Activated T-helper 2 cell treated with anti-CD3 and anti-CD28 coated beads, Interferon-gamma antibody, Interleukin-2, Interleukin-4, amounts not matched to agents 10 μg/mL and 5 μg/mL and 100 μg/mL, durations not matched to agents 14 hours and 24 hours and 36 hours (primary cell): ENCODE measurements around the gene POU2F1. TPM values are rescaled to one million over a fixed set of nuclear protein-coding genes. Genes with fewer than 3 reads are reported as not detected.

Experiments
- DNase-seq: peaks from one replicate; pipeline ENCODE4 v3.0.0; 2021; ENCODE audit warnings: low spot score
- H3K27ac Mint-ChIP-seq: one replicate; pipeline ENCODE4 v1.8.0; 2021; ENCODE audit warnings: mixed read lengths
- H3K27me3 Mint-ChIP-seq: one replicate; pipeline ENCODE4 v1.8.0; 2021; ENCODE audit warnings: low read depth, mixed read lengths
- H3K36me3 Mint-ChIP-seq: one replicate; pipeline ENCODE4 v1.8.0; 2021; ENCODE audit warnings: low read depth, mixed read lengths
- H3K4me1 Mint-ChIP-seq: one replicate; pipeline ENCODE4 v1.8.0; 2021; ENCODE audit warnings: low read depth, mixed read lengths
- H3K4me3 Mint-ChIP-seq: one replicate; pipeline ENCODE4 v1.8.0; 2021; ENCODE audit warnings: low read depth, mild to moderate bottlenecking, moderate library complexity, mixed read lengths
- H3K9me3 Mint-ChIP-seq: one replicate; pipeline ENCODE4 v1.8.0; 2021; ENCODE audit warnings: mixed read lengths
- intact Hi-C: fragments of 100-400 bp; cut with micrococcal nuclease; formaldehyde crosslinking; loops from one replicate; pipeline ENCODE4 v1.15.1; 2023
- total RNA-seq: library from RNA; stranded (reverse); gene quantifications from 2 replicates; pipeline ENCODE4 v1.2.3, GENCODE V29; 2022

Gene POU2F1
- total RNA-seq, 1 donor from 2014 or later, result 21.9 TPM

- no peak for DNase-seq
- intact Hi-C loops, result no loop called here
- no peaks in the 10 kb centered on the region for H3K9me3 Mint-ChIP-seq
- H3K36me3 Mint-ChIP-seq, result peaks cover 20% of the 10 kb centered on the region
- H3K4me1 Mint-ChIP-seq, result peaks cover 6% of the 10 kb centered on the region
- H3K27me3 Mint-ChIP-seq, result no peaks in the 10 kb centered on the region
- no peak overlapping the region for H3K4me3 Mint-ChIP-seq
- no peak overlapping the region for H3K27ac Mint-ChIP-seq
Observed at GRCh38 chr1:167388976-167389375, 168.3 kb downstream of the POU2F1 start.

GRCh38 chr1:167392200-167392696, 171.6 kb downstream of the POU2F1 start:
- peaks cover 9% of the 10 kb centered on the region for H3K36me3 Mint-ChIP-seq
- no peaks in the 10 kb centered on the region for H3K9me3 Mint-ChIP-seq
- intact Hi-C loops, result no loop called here
- H3K4me3 Mint-ChIP-seq, result no peak overlapping the region
- H3K4me1 Mint-ChIP-seq, result peaks cover 1% of the 10 kb centered on the region
- no peaks in the 10 kb centered on the region for H3K27me3 Mint-ChIP-seq
- no peak overlapping the region for H3K27ac Mint-ChIP-seq
- no peak for DNase-seq

DNA sequence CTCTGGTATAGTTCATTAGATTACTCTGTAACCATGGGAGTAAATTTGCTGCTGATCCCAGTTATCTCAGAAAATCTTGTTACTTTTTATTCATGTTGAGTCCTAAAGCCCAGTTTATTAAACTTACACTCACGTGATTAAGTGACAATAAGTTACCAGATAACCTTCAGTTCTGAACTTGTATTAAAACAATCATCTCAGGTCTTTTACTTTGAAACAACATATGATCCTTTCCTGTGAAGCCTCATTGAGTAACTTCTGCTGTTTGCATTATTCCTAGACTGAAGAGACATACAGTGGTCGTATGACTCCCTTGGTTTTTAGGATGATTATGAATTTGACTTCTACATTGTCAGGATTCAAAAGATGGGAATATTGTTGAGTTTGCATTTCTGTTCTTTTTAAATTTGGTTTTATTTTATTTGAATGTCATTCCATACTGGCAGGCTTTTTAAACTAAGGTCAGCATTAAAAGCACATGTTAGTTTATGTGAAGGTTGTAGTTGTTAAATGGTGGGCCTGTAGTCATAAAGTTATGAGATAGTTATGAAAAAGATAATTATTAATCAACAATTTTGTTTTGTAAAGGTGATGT, 179.8 kb downstream of the POU2F1 start:
- Mint-ChIP-seq H3K4me1 (peaks cover 1% of the 10 kb centered on the region), H3K9me3 (no peaks in the 10 kb centered on the region), H3K36me3 (peaks cover 35% of the 10 kb centered on the region), H3K4me3 (no peak overlapping the region), H3K27me3 (no peaks in the 10 kb centered on the region), H3K27ac (no peak overlapping the region)
- intact Hi-C loops, result loop anchor here (5.0 to 10.0 kb wide), 3 partner anchors 42 to 336 kb away; no protein-coding TSS in a partner anchor
- DNase-seq, result no peak

GRCh38 chr1:167401260-167401873, 180.7 kb downstream of the POU2F1 start:
- Mint-ChIP-seq H3K4me1 (peaks cover 1% of the 10 kb centered on the region), H3K9me3 (no peaks in the 10 kb centered on the region), H3K36me3 (peaks cover 32% of the 10 kb centered on the region), H3K4me3 (no peak overlapping the region), H3K27ac (no peak overlapping the region), H3K27me3 (no peaks in the 10 kb centered on the region)
- intact Hi-C loops, result loop anchor here (1.0 to 10.0 kb wide), 5 partner anchors 41 to 337 kb away; no protein-coding TSS in a partner anchor
- peak; percentile 33 for DNase-seq

GRCh38 chr1:167404161-167404888, 183.6 kb downstream of the POU2F1 start:
- no peak for DNase-seq
- intact Hi-C loops, result loop anchor here (5.0 to 10.0 kb wide), 3 partner anchors 38 to 340 kb away; no protein-coding TSS in a partner anchor
- H3K36me3 Mint-ChIP-seq, result peaks cover 28% of the 10 kb centered on the region
- H3K9me3 Mint-ChIP-seq, result no peaks in the 10 kb centered on the region
- peaks cover 1% of the 10 kb centered on the region for H3K4me1 Mint-ChIP-seq
- no peaks in the 10 kb centered on the region for H3K27me3 Mint-ChIP-seq
- no peak overlapping the region for H3K27ac Mint-ChIP-seq
- H3K4me3 Mint-ChIP-seq, result no peak overlapping the region

- Mint-ChIP-seq H3K27ac (no peak overlapping the region), H3K27me3 (no peaks in the 10 kb centered on the region), H3K4me1 (peaks cover 1% of the 10 kb centered on the region), H3K36me3 (peaks cover 28% of the 10 kb centered on the region), H3K9me3 (no peaks in the 10 kb centered on the region), H3K4me3 (no peak overlapping the region)
- no peak for DNase-seq
- intact Hi-C loops, result loop anchor here (5.0 to 10.0 kb wide), 3 partner anchors 37 to 340 kb away; no protein-coding TSS in a partner anchor
Observed at GRCh38 chr1:167404908-167405307, 184.2 kb downstream of the POU2F1 start.

- no peak for DNase-seq
- intact Hi-C loops, result loop anchor here (10.0 kb wide), 1 partner anchor 344 kb away; no protein-coding TSS in a partner anchor
- peaks cover 34% of the 10 kb centered on the region for H3K36me3 Mint-ChIP-seq
- H3K27me3 Mint-ChIP-seq, result no peaks in the 10 kb centered on the region
- no peak overlapping the region for H3K4me3 Mint-ChIP-seq
- peaks cover 14% of the 10 kb centered on the region for H3K4me1 Mint-ChIP-seq
- H3K9me3 Mint-ChIP-seq, result no peaks in the 10 kb centered on the region
- no peak overlapping the region for H3K27ac Mint-ChIP-seq
Observed at GRCh38 chr1:167408355-167408754, 187.7 kb downstream of the POU2F1 start.

- no peak overlapping the region for H3K27ac Mint-ChIP-seq
- DNase-seq, result no peak
- no peaks in the 10 kb centered on the region for H3K9me3 Mint-ChIP-seq
- peaks cover 34% of the 10 kb centered on the region for H3K36me3 Mint-ChIP-seq
- no peaks in the 10 kb centered on the region for H3K27me3 Mint-ChIP-seq
- intact Hi-C loops, result loop anchor here (10.0 kb wide), 1 partner anchor 344 kb away; no protein-coding TSS in a partner anchor
- peaks cover 17% of the 10 kb centered on the region for H3K4me1 Mint-ChIP-seq
- H3K4me3 Mint-ChIP-seq, result no peak overlapping the region
Observed at GRCh38 chr1:167409183-167409582, 188.5 kb downstream of the POU2F1 start.

- intact Hi-C loops, result no loop called here
- H3K4me3 Mint-ChIP-seq, result no peak overlapping the region
- peak overlapping the region; percentile 36 for H3K27ac Mint-ChIP-seq
- H3K27me3 Mint-ChIP-seq, result no peaks in the 10 kb centered on the region
- peaks cover 20% of the 10 kb centered on the region for H3K4me1 Mint-ChIP-seq
- DNase-seq, result no peak
- H3K9me3 Mint-ChIP-seq, result no peaks in the 10 kb centered on the region
- H3K36me3 Mint-ChIP-seq, result peaks cover 37% of the 10 kb centered on the region
Observed at GRCh38 chr1:167412072-167412471, 191.4 kb downstream of the POU2F1 start.

DNA sequence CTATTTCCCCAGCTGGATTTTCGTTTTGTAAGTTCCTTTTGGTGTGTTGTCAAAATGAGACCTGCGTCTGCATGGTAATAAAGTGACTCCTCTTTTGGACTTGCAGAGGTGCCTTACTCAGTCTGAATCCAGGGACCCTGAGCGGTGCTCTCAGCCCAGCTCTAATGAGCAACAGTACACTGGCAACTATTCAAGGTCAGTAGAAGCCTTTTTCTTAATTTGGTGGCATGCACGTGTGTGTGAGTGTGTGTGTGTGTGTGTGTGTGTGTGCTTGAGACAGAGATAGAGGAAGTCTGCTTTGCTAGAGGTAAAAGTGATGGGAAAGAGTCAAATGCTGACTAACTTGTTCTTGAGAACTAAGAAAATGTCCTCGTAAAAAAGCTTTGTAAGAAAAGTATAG, 192.2 kb downstream of the POU2F1 start:
- peaks cover 36% of the 10 kb centered on the region for H3K36me3 Mint-ChIP-seq
- H3K9me3 Mint-ChIP-seq, result no peaks in the 10 kb centered on the region
- H3K27me3 Mint-ChIP-seq, result no peaks in the 10 kb centered on the region
- H3K4me1 Mint-ChIP-seq, result peaks cover 20% of the 10 kb centered on the region
- intact Hi-C loops, result no loop called here
- no peak for DNase-seq
- H3K4me3 Mint-ChIP-seq, result no peak overlapping the region
- peak overlapping the region; percentile 23 for H3K27ac Mint-ChIP-seq

GRCh38 chr1:167413328-167413727, 192.6 kb downstream of the POU2F1 start:
- intact Hi-C loops, result no loop called here
- no peak overlapping the region for H3K27ac Mint-ChIP-seq
- H3K4me3 Mint-ChIP-seq, result no peak overlapping the region

DNA sequence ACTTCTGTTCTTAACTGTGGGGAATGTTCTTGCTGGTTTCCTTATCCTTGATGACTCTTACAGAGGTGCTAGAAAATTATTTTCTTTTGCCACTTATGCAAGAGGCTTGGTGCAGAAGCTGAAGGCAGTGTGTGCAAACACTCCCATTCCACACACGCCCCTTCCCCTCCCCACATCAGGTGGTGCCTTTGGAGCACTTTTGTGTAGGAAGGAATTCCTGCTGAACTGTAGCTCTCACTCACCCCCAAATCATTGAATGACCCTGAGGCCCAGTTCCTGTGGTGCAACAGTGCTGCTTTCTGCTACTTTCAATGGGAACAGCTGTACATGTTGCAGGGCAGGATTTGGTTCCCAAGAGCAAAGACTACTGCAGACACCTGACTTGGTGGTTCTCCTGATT, 195.8 kb downstream of the POU2F1 start:
- Mint-ChIP-seq H3K36me3 (peaks cover 35% of the 10 kb centered on the region), H3K9me3 (no peaks in the 10 kb centered on the region), H3K27me3 (no peaks in the 10 kb centered on the region), H3K4me1 (peaks cover 20% of the 10 kb centered on the region), H3K27ac (no peak overlapping the region), H3K4me3 (no peak overlapping the region)
- no peak for DNase-seq
- intact Hi-C loops, result no loop called here

More at GRCh38 chr1:167413328-167413727, 192.6 kb downstream of the POU2F1 start:
- no peaks in the 10 kb centered on the region for H3K9me3 Mint-ChIP-seq
- no peaks in the 10 kb centered on the region for H3K27me3 Mint-ChIP-seq
- peaks cover 36% of the 10 kb centered on the region for H3K36me3 Mint-ChIP-seq
- DNase-seq, result no peak
- H3K4me1 Mint-ChIP-seq, result peaks cover 22% of the 10 kb centered on the region
